NCI-H510A (cell line): ENCODE measurements around the gene SALL3.
A peak's percentile ranks its signal among the peaks of the same experiment; 100 is the strongest.

Experiments
- DNase-seq: peaks from one replicate; lab custom pipeline; 2025; lab: John Stamatoyannopoulos, UW

SALL3 gene

GRCh38 chr18:78965917-78966792 is 13.5 kb upstream of the SALL3 start:
- no peak for DNase-seq

- no peak for DNase-seq
These were observed 12.9 kb upstream of the SALL3 start for GRCh38 chr18:78966793-78967106.

DNA sequence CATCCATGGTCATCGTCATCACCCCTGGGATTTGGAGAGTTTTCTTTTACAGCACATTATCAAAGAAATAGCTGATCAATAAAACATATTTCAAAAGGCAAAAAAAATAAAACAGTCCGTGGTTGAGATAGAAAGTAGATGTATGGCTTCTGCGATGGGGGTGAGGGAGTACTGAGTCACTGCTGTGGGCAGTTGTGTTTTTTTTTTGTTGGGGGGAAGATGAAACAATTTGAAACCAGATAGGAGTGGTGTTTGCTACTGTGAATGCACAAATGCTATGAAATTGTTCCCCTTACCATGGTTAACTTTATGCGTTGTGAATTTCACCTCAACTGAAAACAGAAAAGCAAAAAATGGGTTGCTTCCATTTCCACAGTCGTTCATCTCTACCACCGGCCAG is 11.9 kb upstream of the SALL3 start:
- no peak for DNase-seq

GRCh38 chr18:78969574-78970315 is 9.9 kb upstream of the SALL3 start:
- no peak for DNase-seq

GRCh38 chr18:78970774-78971333 is 8.8 kb upstream of the SALL3 start:
- DNase-seq = no peak

DNA sequence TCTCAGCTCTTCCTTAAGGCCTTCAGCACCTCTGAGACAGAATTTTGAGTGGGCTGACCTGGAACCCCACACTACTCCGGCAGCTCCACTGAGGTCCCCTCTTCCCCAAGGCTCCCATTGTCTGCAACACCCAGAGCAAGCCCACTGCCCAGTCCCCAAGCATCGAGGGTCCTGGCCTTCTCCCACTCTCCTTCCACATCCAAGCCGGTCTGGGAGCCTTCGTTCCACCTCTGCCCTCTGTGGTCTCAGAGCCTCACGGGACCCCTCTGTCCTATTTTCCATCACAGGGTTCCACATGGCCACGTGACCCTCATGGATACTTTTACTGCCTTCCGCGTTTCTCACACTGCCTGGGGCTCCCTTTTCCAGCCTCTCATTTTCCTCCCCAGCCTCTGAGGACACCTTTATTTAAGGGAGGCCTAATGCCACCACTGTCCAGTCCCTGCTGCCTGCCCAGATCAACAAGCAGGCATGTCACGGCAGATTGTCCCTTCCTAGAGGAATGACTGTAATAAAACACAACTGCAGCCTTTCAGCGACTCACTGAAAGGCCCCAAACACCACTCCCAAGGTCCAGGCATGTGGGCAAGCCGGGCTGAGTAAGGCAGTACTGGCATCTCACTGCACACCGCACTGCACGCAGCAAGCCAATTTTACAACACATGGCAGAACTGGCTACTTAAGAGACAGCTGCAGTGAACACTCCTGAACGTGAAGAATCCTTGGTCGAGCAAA is 7.9 kb upstream of the SALL3 start:
- no peak for DNase-seq

DNA sequence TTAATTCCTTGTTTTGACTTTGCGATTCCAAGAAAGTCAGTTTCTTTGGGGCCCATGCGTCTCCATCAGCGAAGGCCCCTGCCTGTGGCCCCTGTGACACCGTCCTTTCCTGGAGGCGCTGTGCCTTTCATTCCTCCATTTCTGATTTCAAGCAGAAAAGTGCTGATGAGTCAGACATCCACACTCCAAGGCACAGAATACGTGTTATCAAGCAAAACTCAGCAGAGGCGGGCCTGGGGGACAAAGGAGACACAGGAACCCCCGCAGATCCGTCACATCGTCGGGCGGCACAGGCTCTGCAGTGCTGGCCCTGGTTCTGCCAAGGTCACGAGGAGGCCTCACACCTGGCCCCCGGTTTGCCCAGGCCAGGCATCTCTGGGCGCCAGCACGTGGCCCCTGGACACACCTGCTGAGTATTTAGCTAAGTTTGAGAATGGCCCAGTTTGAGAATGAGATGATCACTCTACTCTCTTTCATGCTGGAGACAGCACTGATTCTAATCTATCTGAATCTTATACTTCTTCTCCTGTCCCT is 7.2 kb upstream of the SALL3 start:
- DNase-seq = no peak

DNA sequence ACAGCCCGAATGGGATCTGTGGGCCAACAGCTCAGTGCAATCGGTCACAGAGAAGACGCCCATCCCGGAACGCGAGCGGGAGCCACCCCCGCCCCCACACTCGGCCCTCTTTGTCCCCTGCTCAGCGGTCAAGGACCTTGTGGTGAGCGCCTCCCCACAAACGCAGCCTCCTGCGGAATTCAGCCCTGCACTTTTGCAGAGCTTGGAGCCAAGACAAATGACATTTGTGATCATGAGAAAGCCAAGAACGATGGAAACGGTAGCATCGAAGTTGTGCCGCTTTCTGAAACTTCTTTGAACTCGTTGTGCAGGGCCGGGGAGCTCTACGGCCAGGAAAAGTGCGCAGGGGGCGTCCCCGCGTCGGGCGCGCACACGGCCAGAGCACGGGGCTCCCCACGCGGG is 6.7 kb upstream of the SALL3 start:
- no peak for DNase-seq

- DNase-seq = no peak
These were observed 6.1 kb upstream of the SALL3 start for GRCh38 chr18:78973357-78974083.

DNA sequence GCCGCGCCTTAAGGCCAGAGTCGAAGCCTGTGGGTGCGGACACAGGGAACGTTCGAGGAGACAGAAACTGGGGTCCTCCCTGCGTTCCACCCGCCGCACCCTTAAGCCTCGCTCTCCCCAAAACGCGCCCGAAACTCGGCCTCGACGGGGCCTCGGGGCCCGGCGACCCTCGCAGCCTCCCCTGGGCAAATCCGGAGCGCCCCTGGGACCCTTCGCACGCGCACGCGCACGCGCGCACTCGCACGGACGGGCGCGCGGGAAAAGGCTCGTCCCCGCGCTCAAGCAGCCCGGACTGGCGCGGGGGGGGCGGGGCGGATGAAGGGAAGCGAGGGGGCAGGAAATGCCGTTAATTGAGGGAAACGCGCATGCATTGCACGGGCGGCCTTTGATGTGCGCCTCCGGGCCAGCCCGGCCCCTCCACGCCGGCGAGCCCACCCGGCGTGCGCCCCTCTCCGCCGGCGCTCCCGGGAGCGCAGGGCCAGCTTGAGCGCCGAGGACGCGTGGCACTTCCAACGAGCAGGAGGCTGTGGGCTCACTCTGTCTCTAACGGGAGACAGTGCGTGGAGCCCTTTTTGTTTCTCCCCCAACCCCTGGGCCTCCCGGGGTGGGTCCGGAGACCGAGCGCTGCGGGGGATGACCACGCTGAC is 5.4 kb upstream of the SALL3 start:
- DNase-seq = peak; percentile 8

- DNase-seq = no peak
These were observed 4.3 kb upstream of the SALL3 start for GRCh38 chr18:78975292-78975691.

DNA sequence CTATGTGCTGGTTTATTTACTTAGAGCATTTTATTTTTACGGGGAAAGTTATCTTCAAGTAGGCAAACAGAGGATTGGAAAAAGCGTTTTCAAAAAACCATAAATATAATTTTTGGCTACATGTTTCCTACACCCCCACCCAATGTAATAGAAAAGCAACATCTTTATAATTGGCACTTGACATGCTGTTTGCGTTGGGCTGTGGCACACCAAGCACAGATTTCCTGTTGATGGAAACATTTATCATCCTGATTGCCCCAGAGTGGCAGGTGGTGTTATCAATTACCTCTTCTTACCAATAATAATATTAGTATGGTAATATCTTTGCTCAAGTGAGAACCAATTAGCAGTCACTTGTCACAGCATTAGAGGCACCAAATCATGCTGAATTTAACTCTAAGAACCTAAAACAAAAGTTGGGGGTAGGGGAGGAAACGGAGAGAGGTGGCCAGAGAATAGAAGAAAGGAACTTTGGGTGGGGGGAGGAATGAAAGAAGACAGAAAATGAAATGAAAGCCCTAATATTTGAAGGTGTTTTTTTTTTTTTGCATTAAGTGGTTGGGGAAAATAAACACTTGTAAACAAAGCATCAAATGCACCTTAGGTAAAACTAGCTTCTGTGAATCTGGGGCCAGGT is 3.8 kb upstream of the SALL3 start:
- no peak for DNase-seq

GRCh38 chr18:78976765-78977636 is 2.6 kb upstream of the SALL3 start:
- DNase-seq = no peak

GRCh38 chr18:78977637-78978348 is 1.8 kb upstream of the SALL3 start:
- DNase-seq = no peak

DNA sequence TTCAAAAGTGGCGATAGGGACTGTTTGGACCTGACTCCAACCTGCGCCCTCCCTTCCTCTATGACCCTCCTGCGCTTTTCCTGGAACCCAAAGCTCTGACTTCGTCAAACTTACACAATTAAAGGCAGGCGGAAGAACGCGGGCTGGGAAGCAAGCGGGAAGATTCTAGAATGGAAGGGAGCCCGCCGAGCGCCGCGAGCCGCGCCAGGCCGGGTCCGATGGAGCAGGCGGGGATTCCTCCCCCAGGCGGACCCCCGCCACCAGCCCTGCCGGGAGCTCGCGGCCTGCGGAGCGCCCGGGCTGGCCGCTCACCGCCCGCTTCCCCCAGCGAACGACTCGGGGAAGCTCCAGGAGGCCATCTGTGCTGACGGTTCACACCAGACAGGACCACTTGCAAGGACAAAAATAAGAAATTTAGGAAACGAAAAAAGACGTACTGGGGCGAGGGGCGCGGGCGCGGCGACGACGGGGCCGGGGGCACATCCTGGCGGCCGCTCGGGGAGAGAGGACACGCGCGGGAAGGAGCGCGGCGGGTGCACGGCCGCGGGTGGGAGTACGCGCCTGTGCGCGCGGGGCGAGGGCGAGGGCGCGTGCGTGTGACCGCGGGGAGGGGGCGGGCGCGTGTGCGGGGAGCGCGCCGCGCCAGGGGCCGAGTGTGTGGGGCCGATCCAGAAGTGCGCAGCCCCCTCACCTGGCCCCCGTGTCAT is 1.1 kb upstream of the SALL3 start:
- DNase-seq = no peak

DNA sequence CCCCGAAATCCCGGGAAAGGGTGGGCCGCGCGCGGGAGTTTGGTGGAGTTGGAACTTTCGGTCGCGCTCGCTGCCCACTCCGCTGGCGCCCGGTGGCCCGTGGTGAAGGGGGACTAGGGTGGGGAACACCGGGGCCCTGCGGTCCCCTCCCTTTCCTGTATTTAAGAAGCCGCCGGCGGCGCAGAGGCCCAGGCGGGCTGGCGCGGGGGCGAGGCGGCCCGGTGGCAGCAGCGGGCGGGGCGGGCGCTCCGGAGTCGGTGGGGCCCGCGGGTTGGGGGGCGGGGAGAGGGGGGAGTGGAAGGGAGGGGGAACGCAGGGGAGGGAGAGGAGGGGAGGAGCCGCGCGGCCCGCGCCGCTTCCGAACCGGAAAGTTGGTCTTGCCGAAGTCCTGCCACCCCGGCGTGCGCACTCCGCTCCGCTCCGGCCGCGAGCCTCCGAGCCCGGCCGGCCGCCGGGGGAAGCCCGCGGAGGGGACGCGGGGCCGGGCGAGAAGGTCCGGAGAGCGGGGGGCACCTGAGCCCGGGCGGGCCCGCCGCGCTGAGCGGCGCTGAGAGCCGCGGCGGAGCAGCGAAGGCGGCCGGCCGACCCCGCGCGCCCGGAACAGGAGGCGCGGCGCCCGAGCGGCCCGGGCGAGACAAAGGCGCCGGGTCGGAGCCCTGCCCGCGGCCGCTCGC is 425 bp upstream of the SALL3 start:
- no peak for DNase-seq

DNA sequence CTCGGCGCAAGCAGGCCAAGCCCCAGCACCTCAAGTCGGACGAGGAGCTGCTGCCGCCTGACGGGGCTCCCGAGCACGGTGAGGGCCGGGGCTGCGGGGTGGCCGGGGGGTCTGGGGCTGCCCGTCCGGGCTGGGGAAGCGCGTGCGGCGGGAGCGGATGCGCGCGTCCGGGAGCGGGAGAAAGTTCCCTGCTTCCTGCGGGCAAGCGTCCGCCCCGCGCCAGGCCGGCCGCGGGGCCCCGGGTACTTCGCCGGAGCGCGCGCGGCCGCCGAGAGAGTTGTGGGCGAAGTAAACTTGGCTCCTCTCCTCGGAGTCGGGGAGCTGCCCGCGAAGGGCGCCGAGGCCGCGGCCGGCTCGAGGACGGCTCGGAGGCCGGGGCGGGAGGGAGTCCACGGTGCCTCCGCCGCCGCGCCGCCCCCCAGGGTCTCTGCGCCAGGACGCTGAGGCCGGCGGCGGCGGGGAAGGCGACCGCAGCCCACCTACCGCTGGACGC is 707 bp downstream of the SALL3 start:
- no peak for DNase-seq
